ENCODE measurements around the gene TRIM65.
A peak's percentile ranks its signal among the peaks of the same experiment; 100 is the strongest.
"Not testable (repeated sequence)": the region's sequence is repeated elsewhere in the genome, so short reads cannot be mapped to it uniquely, and the experiment has no call there.

Gene TRIM65

DNA sequence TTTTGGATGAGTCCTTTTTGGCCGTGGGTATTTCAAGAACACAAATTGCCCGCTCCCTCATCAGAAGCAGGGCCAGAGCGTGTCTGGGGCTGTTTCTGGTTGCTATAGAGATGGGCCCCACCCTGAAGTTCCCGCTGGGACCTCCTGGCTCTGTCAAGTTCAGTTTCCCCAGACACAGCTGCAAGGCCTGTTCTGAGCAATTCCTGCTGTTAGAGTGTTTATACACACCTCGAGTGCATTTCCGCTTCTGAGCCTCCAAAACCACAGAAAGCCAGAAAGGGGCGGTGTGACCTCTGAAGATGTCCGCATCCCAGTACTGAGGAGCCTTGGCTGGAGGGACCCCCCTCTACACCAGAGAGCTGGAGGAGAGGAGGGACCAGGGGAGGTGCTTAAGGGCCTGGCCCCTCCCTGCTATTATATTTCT, 32.3 kb downstream of the TRIM65 start:
- Histone ChIP-seq H3K79me2 (ENCODE audit: control insufficient read depth, low read length) (no peaks in the 10 kb centered on the region), H3K4me3 (ENCODE audit: low read length) (peak overlapping the region; percentile 31), H3K36me3 (ENCODE audit: control insufficient read depth, low read length) (no peaks in the 10 kb centered on the region), H3K27ac (ENCODE audit: low read depth, low read length) (no peak overlapping the region), H3K27me3 (ENCODE audit: control insufficient read depth, low read length) (no peaks in the 10 kb centered on the region; the same call in 1 of the 2 replicates), H3K9me2 (replicated peaks; ENCODE audit: control insufficient read depth, low read length) (no peaks in the 10 kb centered on the region), H3K4me1 (ENCODE audit: control insufficient read depth, low read length) (peaks cover 13% of the 10 kb centered on the region), H4K20me1 (ENCODE audit: control insufficient read depth, insufficient read depth, low read depth, low read length) (no peaks in the 10 kb centered on the region), H3K9me3 (ENCODE audit: control insufficient read depth, insufficient read depth, low read length) (no peaks in the 10 kb centered on the region), H3F3A (ENCODE audit: control insufficient read depth, insufficient read depth) (no peaks in the 10 kb centered on the region), H3K4me2 (ENCODE audit: low read length) (peak overlapping the region; percentile 58)
- TF ChIP-seq EZH2phosphoT487 (IDR thresholded peaks at IDR 0.05; ENCODE audit: borderline replicate concordance, low read length): no peak
- TF ChIP-seq, protein P1, sequence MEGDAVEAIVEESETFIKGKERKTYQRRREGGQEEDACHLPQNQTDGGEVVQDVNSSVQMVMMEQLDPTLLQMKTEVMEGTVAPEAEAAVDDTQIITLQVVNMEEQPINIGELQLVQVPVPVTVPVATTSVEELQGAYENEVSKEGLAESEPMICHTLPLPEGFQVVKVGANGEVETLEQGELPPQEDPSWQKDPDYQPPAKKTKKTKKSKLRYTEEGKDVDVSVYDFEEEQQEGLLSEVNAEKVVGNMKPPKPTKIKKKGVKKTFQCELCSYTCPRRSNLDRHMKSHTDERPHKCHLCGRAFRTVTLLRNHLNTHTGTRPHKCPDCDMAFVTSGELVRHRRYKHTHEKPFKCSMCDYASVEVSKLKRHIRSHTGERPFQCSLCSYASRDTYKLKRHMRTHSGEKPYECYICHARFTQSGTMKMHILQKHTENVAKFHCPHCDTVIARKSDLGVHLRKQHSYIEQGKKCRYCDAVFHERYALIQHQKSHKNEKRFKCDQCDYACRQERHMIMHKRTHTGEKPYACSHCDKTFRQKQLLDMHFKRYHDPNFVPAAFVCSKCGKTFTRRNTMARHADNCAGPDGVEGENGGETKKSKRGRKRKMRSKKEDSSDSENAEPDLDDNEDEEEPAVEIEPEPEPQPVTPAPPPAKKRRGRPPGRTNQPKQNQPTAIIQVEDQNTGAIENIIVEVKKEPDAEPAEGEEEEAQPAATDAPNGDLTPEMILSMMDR (IDR thresholded peaks at IDR 0.05; ENCODE audit: low read depth, low read length, poor library complexity, severe bottlenecking): peak; percentile 15

DNA sequence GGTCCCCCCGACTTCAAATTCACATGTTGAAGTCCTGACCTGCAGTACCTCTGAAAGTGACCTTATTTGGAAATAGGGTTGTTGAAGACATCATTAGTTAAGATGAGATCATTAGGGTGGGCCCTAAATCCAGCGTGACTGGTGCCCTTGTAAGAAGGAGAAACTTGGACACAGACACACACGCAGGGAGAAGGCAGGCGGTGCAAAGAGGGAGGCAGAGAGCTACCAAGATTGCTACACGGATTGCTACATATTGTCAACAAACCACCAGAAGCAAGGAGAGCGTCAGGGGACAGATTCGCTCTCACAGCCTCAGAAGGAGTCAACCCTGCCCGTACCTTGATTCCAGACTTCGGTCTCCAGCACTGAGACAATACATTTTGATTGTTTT, 34.8 kb downstream of the TRIM65 start:
- peaks cover 33% of the 10 kb centered on the region for H3K4me1 ChIP-seq (ENCODE audit: control insufficient read depth, low read length)
- no peaks in the 10 kb centered on the region for H3K9me2 ChIP-seq (replicated peaks; ENCODE audit: control insufficient read depth, low read length)
- H3K27ac ChIP-seq (ENCODE audit: low read depth, low read length): no peak overlapping the region
- H3K4me2 ChIP-seq (ENCODE audit: low read length): no peak overlapping the region
- no peaks in the 10 kb centered on the region for H3K9me3 ChIP-seq (ENCODE audit: control insufficient read depth, insufficient read depth, low read length)
- no peaks in the 10 kb centered on the region for H3K79me2 ChIP-seq (ENCODE audit: control insufficient read depth, low read length)
- TF ChIP-seq EZH2phosphoT487 (IDR thresholded peaks at IDR 0.05; ENCODE audit: borderline replicate concordance, low read length): no peak
- TF ChIP-seq, protein P1 (IDR thresholded peaks at IDR 0.05; ENCODE audit: low read depth, low read length, poor library complexity, severe bottlenecking): no peak
- no peaks in the 10 kb centered on the region for H3K36me3 ChIP-seq (ENCODE audit: control insufficient read depth, low read length)
- peaks cover 10% of the 10 kb centered on the region for H3F3A ChIP-seq (ENCODE audit: control insufficient read depth, insufficient read depth)
- H3K4me3 ChIP-seq (ENCODE audit: low read length): no peak overlapping the region
- H4K20me1 ChIP-seq (ENCODE audit: control insufficient read depth, insufficient read depth, low read depth, low read length): no peaks in the 10 kb centered on the region
- no peaks in the 10 kb centered on the region for H3K27me3 ChIP-seq (ENCODE audit: control insufficient read depth, low read length)

DNA sequence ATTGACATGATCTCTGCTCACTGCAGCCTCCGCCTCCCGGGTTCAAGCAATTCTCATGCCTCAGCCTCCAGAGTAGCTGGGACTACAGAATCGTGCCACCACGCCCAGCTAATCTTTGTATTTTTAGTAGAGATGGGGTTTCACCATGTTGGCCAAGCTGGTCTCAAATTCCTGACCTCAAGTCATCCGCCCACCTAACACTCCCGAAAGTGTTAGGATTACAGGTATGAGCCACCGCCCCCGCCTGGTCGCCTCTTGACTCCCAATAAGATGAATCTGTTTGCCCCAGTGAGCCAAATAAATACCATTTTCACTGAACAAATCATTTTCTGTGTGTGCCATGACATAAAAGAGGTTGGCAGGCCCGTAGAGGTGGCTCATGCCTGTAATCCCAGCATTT, 37.4 kb downstream of the TRIM65 start:
- H4K20me1 ChIP-seq (ENCODE audit: control insufficient read depth, insufficient read depth, low read depth, low read length); H3K9me2 ChIP-seq (replicated peaks; ENCODE audit: control insufficient read depth, low read length); H3K9me3 ChIP-seq (ENCODE audit: control insufficient read depth, insufficient read depth, low read length); H3K27ac ChIP-seq (ENCODE audit: low read depth, low read length); H3K27me3 ChIP-seq (ENCODE audit: control insufficient read depth, low read length); H3K4me2 ChIP-seq (ENCODE audit: low read length); H3K4me3 ChIP-seq (ENCODE audit: low read length); H3K36me3 ChIP-seq (ENCODE audit: control insufficient read depth, low read length): not testable (repeated sequence)
- Histone ChIP-seq H3F3A (ENCODE audit: control insufficient read depth, insufficient read depth) (peaks cover 12% of the 10 kb centered on the region), H3K4me1 (ENCODE audit: control insufficient read depth, low read length) (peaks cover 37% of the 10 kb centered on the region), H3K79me2 (ENCODE audit: control insufficient read depth, low read length) (peaks cover 15% of the 10 kb centered on the region)

DNA sequence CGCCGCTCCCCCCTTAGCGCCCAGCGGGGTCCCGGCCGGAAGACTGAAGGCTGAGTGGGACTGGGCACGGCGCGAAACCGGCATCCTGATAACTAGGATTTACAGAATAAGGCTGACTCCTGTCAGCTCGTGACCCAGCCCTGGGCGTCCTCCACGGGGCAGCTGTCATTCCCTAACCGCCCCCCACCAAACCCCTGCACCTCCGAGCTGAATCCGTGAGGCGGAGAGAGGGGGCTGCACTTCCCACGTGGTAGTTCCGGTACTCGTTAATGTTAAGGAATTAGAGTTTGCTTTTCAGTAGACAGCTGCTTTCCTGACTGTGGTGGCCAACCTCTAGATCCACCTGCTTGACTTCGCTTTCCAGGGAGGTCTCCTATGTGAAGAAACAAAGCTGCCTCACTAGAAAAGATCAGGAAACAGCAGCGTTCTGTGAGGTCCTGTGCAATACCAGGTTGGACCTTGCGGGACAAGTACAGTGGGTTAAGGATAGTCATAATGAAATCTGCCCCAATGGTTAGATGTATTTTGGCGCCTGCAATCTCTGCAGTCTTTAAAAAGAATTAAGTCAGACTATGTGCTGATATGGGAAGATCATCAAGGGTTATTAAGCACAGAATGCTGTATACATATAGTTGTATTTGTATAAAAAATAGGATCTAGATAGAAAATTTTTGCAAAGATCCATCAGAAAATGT, 40.5 kb downstream of the TRIM65 start:
- TF ChIP-seq, protein P1 (IDR thresholded peaks at IDR 0.05; ENCODE audit: low read depth, low read length, poor library complexity, severe bottlenecking): peak; percentile 39
- TF ChIP-seq EZH2phosphoT487 (IDR thresholded peaks at IDR 0.05; ENCODE audit: borderline replicate concordance, low read length): no peak
- peaks cover 14% of the 10 kb centered on the region for H3F3A ChIP-seq (ENCODE audit: control insufficient read depth, insufficient read depth)
- H3K27ac ChIP-seq (ENCODE audit: low read depth, low read length): peak overlapping the region; percentile 79
- H3K79me2 ChIP-seq (ENCODE audit: control insufficient read depth, low read length): peaks cover 25% of the 10 kb centered on the region
- H3K4me2 ChIP-seq (ENCODE audit: low read length): peak overlapping the region; percentile 89
- no peaks in the 10 kb centered on the region for H3K9me3 ChIP-seq (ENCODE audit: control insufficient read depth, insufficient read depth, low read length)
- peaks cover 35% of the 10 kb centered on the region for H3K4me1 ChIP-seq (ENCODE audit: control insufficient read depth, low read length)
- no peaks in the 10 kb centered on the region for H3K27me3 ChIP-seq (ENCODE audit: control insufficient read depth, low read length)
- H3K4me3 ChIP-seq (ENCODE audit: low read length): peak overlapping the region; percentile 94
- H3K36me3 ChIP-seq (ENCODE audit: control insufficient read depth, low read length): peaks cover 4% of the 10 kb centered on the region
- H3K9me2 ChIP-seq (replicated peaks; ENCODE audit: control insufficient read depth, low read length): no peaks in the 10 kb centered on the region
- H4K20me1 ChIP-seq (ENCODE audit: control insufficient read depth, insufficient read depth, low read depth, low read length): peaks cover 8% of the 10 kb centered on the region; the same call in 1 of the 2 replicates

Data from DOHH2 (cell line).